Left hindlimb (tissue), 1 donor: ENCODE data around the gene CHERP.
"Not testable (repeated sequence)": the region's sequence is repeated elsewhere in the genome, so short reads cannot be mapped to it uniquely, and the experiment has no call there.

Source experiments
- DNase-seq: peaks from one replicate; pipeline ENCODE4 v3.0.0-alpha.2; 2018

The CHERP gene

GRCh38 chr19:16576690-16577530, 34.7 kb upstream of the CHERP start:
- DNase-seq = no peak

DNA sequence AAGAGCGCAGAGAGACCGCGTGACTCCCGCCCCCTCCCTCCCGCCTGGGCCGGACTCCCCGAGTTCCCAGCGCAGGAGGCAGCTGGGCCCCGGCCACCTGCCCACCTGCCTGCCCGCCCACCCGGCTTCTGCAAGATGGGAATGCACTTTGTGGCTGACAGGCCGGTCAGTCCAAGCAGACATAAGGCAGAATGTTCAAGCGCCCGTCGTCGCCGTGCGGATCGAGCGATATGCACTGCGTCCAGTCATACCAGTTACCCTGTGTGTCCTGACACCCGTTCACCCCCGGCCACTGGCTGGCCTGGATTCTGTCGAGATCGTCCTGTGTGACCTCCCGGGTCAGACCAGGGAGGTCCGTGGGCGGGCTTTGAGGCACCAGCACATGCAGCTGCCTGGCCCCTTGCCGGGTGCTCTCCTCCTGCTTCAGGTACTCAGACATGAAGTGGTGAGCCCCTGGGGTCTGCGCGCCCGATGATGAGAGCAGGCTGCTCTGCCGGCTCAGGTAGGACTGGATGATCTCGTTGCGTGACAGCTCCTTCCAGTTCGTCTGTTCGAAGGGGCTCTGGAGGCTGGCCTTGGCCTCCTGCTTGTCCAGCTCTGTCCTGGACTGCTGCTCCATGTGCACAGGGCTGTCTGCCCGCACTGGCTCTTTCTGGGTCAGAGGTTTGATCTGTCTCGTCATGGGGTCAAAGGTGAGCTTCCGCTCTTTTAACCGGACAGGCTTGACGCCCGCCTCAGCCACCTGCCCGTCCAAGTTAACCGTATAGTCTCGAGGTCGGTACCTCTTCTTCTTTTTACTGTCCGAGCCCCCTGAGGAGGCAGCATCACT, 33.8 kb upstream of the CHERP start:
- no peak for DNase-seq

GRCh38 chr19:16575282-16575681, 33.0 kb upstream of the CHERP start:
- DNase-seq = no peak

DNA sequence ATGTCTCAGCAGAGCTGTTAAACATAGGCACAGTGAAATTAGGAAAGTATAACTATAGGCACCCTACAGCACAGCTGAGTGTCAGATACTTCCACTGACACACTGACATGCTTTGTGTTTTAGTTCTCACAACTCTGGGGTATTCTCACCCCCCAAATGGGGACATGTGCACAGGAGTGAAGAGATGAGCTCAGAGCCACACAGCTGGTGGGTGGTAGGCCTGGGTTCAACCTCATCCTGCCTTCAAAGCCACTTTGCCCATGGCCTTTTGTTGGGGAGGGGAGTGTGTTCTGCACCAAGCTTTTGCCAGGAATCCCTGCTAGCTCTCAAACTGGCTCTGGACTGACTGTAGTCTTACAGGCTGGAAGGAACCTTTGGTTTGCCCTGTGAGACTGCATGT, 31.7 kb upstream of the CHERP start:
- DNase-seq = no peak

DNA sequence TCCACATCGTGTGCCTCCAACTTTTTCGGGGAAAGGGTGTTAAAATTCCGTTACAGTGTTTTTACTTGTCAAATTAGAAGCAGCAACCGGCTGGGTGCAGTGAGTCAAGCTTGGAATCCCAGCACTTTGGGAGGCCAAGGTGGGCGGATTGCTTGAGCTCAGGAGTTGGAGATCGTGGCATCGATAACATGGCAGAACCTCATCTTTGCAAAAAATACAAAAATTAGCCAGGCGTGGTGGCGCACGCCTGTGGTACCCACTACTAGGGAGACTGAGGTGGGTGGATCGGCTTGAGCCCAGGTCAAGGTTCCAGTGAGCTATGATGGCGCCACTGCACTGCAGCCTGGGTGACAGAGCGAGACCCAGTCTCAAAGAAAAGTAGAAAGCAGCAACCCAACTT, 31.1 kb upstream of the CHERP start:
- DNase-seq = no peak

DNA sequence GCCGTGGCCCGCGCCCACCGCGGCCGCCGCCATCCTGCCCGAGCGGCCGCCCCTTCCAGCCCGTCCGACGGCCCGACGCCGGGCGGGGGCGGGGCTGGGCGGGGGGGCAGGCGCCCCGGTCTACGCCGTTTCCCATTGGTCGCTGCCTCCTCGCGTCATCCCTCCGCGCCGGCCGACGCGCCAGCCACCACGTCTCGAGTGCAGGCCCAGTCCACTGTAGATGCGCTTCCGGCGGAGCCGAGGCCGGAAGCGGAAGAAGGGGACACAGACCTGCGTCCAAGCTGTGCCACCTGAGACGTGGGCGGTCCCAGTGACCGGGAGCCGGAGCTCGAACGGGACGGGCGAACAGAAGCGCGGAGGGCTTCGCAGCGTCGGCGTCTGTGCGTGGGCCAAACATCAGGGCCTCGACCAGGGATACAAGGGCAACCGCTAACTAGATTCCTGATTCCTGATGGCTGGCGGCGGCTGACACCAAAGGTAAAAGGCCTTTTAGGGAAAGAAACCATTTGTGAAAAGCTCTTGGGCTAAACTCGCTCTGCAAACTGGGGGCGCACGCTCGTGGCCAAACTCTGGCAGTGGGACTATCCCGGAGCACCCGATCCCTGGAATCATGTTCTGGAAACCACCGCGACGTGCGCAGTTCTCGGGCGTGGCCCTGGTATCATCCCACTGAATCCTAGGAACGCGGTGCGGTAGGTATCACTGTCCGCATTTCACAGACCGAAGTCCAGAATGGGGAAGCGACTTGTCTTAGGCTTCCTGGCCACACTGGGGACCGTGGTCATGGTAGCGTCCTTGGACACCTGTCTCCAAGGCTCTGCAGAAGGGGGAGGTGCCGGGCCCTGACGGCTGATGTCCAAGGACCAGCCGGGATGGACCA, 30.3 kb upstream of the CHERP start, which contains the start of gene SLC35E1:
SLC35E1 (minus strand) TSS at position 84 of the 880 bp plus-strand sequence; CDS start at position 33, 51 bp downstream.
- peak; percentile 97 for DNase-seq

DNA sequence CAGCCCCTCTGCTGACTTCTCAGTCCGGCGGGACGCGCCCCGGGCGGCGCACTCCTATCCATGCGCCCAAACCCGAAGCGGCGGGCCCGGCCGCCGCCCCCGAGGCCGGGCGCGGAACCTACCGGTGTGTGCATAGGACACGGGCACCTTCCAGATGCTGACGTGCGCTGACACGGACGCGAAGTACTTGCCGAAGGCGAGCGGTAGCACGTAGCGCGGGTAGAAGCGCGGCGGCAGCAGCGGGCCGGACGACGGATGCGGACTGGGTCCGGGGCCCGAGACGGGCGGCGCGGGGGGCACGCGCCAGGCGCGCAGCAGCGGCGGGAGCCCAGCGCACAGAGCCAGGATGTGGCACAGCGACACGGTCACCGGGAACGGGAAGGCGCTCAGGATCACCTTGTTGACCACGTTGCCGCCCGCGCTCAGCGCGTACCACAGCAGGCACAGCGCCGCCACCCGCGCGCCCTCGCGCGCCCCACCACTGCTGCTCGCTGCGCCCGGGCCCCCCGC, 29.6 kb upstream of the CHERP start:
- DNase-seq = no peak

DNA sequence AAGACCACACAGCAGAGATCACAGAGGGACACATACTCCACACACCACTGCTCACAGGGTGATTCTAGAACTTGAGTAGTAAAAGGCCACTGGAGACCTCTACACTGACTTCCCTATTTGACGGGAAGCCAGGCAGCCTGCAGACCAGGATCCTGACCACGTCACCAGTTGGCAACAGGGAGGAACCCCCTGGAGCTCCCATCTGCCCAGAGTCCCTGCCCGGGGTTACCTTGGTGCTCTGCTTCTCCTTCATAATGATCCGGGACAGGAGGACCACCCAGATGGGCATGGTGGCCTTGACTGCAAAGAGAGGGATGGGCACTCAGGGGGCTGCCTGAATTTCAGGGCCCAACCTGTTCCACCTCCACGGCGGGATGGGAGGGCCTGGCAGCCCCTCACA, 29.0 kb upstream of the CHERP start:
- DNase-seq = no peak

DNA sequence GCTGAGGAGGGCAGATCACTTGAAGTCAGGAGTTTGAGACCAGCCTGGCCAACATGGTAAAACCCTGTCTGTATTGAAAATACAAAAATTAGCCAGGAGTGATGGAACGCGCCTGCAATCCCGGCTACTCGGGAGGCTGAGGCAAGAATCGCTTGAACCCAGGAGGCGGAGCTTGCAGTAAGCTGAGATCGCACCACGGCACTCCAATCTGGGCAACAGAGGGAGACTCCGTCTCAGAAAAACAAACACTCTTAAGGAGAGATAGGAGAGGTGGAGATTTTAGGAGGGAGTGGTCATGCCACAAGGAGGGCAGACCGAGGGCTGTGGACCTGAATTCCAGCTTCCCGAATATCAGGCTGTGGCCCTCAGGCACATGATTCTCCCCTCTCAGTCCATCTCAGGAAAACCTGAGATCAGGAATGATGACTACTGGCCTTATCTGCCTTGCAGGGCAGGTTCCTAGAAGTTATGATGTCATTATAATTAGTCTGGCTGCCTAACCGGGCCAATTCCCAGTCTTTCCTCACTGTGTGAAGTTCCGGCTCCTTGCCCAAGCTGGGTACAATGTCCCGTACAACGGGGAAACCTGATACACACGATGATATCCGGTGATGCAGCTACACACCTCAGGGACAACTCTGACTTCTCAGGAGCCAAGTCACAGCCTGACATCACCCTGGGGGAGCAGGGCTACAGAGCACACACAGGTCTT, 27.5 kb upstream of the CHERP start:
- no peak for DNase-seq

- DNase-seq = no peak
Measured at GRCh38 chr19:16566702-16567101, 24.5 kb upstream of the CHERP start.

DNA sequence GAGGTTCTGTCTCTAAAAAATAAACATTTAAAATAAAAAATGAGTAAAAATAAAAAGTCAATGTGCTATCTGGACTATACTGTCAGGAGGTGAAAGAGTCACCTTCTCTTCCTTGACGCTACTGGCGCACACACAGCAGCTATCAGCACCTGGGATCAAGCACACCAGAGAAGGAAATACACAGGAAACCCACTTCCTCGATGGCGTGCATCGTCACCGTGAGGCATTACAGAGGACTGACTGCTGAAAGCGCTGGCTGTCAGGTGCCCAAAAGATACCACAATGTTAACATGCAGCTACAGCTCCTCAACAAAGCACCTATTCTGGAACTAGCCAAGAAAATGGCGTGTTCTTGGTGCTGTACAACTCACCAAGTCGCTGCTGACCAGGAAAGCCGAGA, 23.9 kb upstream of the CHERP start:
- DNase-seq = no peak

DNA sequence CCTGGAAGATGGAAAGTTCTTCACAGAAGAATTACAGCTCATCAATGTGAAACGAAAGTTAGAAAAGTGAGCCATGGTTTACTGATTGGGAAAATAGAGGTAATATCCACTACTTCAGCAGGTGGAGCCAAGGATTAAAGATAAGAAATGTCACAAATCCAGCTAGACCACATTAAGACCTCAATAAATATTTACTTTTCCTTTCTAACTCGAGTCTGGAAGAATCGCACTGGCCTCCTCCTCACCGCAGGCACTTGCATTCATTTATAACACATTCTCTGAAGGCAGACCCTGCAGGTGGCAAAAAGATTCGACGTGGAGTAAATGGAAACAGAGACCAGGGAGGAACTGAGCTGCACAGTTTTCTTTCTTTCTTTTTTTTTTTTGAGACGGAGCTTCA, 22.6 kb upstream of the CHERP start:
- no peak for DNase-seq

GRCh38 chr19:16562608-16563025, 20.4 kb upstream of the CHERP start:
- DNase-seq = no peak

- no peak for DNase-seq
Measured at GRCh38 chr19:16561382-16561781, 19.1 kb upstream of the CHERP start.

DNA sequence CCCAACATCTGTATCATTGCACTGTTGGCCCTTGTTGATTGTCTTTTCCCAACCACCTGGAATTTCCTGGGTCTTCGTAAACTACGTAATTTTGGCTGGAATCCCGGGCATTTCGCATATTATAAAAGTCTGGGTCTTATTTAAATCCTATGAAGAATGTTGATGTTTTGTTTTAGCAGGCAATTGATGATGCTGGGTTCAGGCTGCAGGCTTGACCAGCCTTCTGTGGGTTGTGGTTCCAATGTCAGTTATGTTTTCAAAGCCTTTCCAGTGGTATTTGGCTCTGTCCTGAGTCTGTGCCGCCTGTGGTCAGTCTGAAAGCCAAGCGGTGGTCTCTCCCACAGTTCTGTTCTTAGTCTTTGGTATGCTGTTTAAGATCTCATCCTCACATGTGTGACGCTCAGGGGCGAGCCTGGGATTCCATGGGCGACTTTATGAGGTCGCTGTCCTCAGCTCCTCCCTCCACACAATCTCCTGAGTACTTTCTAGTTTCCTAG, 17.6 kb upstream of the CHERP start:
- peak; percentile 56 for DNase-seq

- DNase-seq = no peak
Measured at GRCh38 chr19:16554776-16555175, 12.5 kb upstream of the CHERP start.

DNA sequence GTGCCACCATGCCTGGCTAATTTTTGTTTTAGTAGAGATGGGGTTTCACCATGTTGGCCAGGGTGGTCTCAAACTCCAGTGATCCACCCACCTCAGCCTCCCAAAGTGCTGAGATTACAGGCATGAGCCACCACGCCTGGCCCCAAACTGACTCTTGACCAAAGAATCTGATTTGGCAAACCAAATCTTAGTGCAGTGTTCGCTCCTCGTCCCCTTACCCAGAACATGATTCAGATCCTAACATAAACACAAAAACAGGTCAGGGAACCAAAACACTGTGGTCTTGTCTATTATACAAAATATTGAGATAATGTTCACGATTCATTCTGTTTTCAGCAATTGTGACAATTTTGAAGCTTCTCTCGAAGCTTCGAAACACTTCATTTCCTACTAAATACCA, 9.7 kb upstream of the CHERP start:
- not testable (repeated sequence) for DNase-seq

DNA sequence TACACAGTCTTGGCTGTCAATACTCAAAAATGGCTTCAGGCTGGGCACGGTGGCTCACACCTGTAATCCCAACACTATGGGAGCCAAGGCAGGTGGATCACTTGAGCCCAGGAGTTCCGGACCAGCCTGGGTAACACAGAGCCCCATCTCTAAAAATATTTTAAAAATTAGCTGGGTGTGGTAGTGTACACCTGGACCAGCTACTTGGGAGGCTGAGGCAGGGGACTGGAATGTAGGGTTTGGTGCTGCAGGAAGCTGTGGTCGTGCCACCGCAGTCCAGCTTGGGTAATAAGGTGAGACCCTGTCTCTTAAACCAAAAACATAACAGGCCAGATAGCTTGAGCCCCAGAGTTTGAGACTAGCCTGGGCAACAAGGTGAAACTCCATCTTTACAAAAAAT, 6.7 kb upstream of the CHERP start:
- no peak for DNase-seq

GRCh38 chr19:16544473-16545231, 2.4 kb upstream of the CHERP start:
- no peak for DNase-seq

- DNase-seq = not testable (repeated sequence)
Measured at GRCh38 chr19:16543734-16544133, 1.5 kb upstream of the CHERP start.

DNA sequence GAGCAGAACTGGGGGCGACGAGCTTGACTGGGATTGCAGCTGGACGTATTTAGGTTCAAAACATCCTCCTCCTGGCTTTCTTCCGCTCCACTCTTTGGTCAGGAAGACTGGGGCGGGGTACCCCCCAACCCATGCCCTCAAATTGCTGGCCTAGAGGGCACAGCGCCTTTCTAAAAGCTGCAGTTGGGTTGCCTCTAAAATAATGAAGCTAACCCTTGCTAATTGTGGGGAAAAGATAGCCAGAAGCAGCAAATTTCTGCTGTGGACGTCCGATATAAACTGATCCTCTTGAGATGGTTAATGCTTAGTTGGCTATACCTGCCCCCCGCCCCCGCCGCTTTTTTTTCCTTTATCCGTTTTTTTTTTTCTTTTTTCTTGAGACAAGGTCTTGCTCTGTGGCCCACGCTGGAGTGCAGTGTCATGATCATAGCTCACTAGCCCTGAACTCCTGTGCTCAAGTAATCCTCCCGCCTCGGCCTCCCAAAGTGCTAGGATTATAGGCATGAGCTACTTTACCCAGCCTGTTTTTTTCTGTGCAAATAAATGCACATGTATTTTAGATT, 754 bp upstream of the CHERP start:
- no peak for DNase-seq
